IPS-18c (cell line): Measurements from ENCODE around the gene FUT6.
"Not testable (repeated sequence)": the region's sequence is repeated elsewhere in the genome, so short reads cannot be mapped to it uniquely, and the experiment has no call there.

Source experiments
- H3K4me3 ChIP-seq: 2 replicates; pipeline ENCODE4 v1.7.0; 2013; ENCODE audit warnings: low read depth, mild to moderate bottlenecking, low read length, moderate library complexity; ENCODE audit not compliant: insufficient read depth
- H3K9me3 ChIP-seq: one replicate; pipeline ENCODE4 v1.6.1; 2013; ENCODE audit warnings: mild to moderate bottlenecking, low read length, moderate library complexity; ENCODE audit not compliant: control insufficient read depth, insufficient read depth

FUT6 gene

DNA sequence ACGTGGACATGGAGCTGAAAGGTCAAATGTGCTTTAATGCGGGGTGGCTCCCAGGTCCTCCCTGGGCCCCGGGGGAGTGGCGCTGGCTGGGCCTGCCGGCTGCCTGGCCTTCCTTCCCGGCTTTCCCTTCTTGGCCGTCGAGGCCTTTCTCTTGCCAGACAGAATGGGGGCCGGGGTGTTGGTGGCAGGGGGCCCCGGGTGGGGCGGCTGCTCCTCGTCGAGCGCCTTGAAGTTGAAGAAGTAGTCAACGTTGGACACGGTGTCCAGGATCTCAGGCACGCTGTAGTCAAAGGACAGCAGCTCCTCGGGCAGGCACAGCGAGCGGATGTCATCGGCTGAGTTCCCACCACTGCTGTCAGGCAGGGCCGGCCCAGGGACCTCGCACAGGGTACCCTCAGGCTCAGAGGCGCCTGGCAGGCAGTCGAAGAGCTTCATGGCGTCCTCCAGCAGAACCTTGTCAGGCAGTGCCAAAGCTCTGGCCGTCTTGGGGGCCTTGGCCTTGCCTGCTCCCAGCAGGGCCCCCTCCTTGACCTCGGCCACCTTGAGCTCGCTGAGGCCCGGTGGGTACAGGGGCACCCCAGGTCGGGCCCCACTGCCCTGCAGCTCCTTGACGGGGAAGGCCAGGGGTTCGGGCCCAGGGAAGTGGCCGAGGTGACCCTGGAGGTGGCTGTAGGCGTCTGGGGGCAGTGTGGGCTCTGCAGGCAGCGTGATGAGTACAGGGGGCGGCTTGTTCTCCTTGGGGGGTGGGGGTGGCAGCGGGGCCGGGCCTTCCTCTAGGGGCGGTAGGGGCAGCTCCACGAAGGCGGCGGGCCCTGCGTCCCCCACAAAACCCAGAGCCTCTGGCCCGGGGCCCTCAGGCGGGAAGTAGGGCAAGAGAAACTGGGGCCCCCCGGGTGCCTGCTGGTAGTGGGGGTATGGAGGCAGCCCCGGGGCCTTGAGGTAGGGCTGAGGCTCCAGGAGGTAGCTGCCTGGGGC is 56.3 kb downstream of the FUT6 start:
- H3K4me3 ChIP-seq: no peak overlapping the region
- H3K9me3 ChIP-seq: peaks cover 2% of the 10 kb centered on the region

GRCh38 chr19:5782322-5782721 is 57.2 kb downstream of the FUT6 start:
- H3K9me3 ChIP-seq: peaks cover 2% of the 10 kb centered on the region
- no peak overlapping the region for H3K4me3 ChIP-seq

DNA sequence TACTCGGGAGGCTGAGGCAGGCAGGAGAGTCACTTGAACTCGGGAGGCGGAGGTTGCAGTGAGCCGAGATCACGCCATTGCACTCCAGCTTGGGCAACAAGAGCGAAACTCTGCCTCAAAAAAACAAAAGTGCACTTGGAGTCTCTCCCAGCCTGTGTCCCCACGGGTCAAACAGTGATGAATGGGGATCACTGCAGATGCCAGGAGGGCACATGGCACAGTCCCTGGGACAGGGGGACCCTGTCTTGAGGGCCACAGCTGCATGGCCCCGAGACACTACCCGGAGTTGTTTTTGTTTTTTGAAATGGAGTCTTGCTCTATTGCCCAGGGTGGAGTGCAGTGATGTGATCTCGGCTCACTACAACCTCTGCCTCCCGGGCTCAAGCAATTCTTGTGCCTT is 58.6 kb downstream of the FUT6 start:
- not testable (repeated sequence) for H3K4me3 ChIP-seq, H3K9me3 ChIP-seq
